SK-N-SH (cell line): ENCODE measurements around the gene SEC16A. TPM values are rescaled to one million over a fixed set of nuclear protein-coding genes. Genes with fewer than 3 reads are reported as not detected.

Experiments used
- CTCF ChIA-PET: fragments of 300-600, 350-600 bp; formaldehyde crosslinking; extraction: SDS; loops from one replicate; lab custom pipeline; 2021; lab: Yijun Ruan, JAX
- POLR2A ChIA-PET: fragments of 350-600 bp; sonication (Branson Sonifier 250); formaldehyde crosslinking; extraction: SDS; loops from one replicate; lab custom pipeline; 2020; ENCODE audit warnings: antibody characterized with exemption, inconsistent platforms; lab: Yijun Ruan, JAX
- DNase-seq: peaks from one replicate; pipeline ENCODE4 v3.0.0; 2012
- H2AFZ ChIP-seq: fragments of 200-600 bp; sonication (generic); 2 replicates; pipeline ENCODE4 v1.8.1; 2016; ENCODE audit warnings: antibody characterized with exemption, mild to moderate bottlenecking, low read depth
- H3F3A ChIP-seq: fragments of 200-600 bp; sonication (generic); replicated peaks from 2 replicates; pipeline ENCODE3; 2016; ENCODE audit warnings: antibody characterized with exemption, mild to moderate bottlenecking; ENCODE audit not compliant: insufficient read depth
- H3K27ac ChIP-seq, 2 experiments: fragments of 200-500 bp in 1 of 2; fragments of 200-600 bp in 1 of 2; sonication (Bioruptor generic) in 1 of 2; sonication (generic), shearing (Covaris generic) in 1 of 2; 2 replicates each; pipeline versions ENCODE4 v1.5.1 to v1.6.1; 2014 to 2016; ENCODE audit warnings: low read depth in 2 of 2, inconsistent platforms in 1 of 2, low read length in 1 of 2, mild to moderate bottlenecking in 1 of 2, mixed read lengths in 1 of 2
- H3K27me3 ChIP-seq: fragments of 200-600 bp; sonication (generic), shearing (Covaris generic); 2 replicates; pipeline ENCODE4 v1.6.1; 2016; ENCODE audit warnings: mixed run types; ENCODE audit not compliant: insufficient read depth
- H3K36me3 ChIP-seq, 2 experiments: fragments of 200-500 bp in 1 of 2; fragments of 200-600 bp in 1 of 2; sonication (Bioruptor generic) in 1 of 2; sonication (generic) in 1 of 2; replicated peaks in 1 of 2; 2 replicates each; pipeline versions ENCODE3 to v1.5.1; 2014 to 2016; ENCODE audit warnings: low read length in 1 of 2, mild to moderate bottlenecking in 1 of 2; ENCODE audit not compliant: insufficient read depth in 2 of 2, control insufficient read depth in 1 of 2
- H3K4me1 ChIP-seq, 2 experiments: fragments of 200-500 bp in 1 of 2; fragments of 200-600 bp in 1 of 2; sonication (Bioruptor generic) in 1 of 2; sonication (generic), shearing (Covaris generic) in 1 of 2; 2 replicates each; pipeline versions ENCODE4 v1.5.1 to v1.6.1; 2014 to 2016; ENCODE audit warnings: low read depth in 1 of 2, low read length in 1 of 2, mixed run types in 1 of 2; ENCODE audit not compliant: insufficient read depth in 2 of 2, control insufficient read depth in 1 of 2
- H3K4me2 ChIP-seq: fragments of 200-600 bp; sonication (generic), shearing (Covaris generic); 2 replicates; pipeline ENCODE4 v1.6.1; 2017; ENCODE audit warnings: mixed run types
- H3K4me3 ChIP-seq, 2 experiments: fragments of 200-500 bp in 1 of 2; fragments of 200-600 bp in 1 of 2; sonication (Bioruptor generic) in 1 of 2; sonication (generic), shearing (Covaris generic) in 1 of 2; 2 replicates each; pipeline versions ENCODE4 v1.5.1 to v1.8.1; 2014 to 2016; ENCODE audit warnings: low read depth in 2 of 2, inconsistent platforms in 1 of 2, low read length in 1 of 2, mild to moderate bottlenecking in 1 of 2, mixed read lengths in 1 of 2, moderate library complexity in 1 of 2
- H3K79me2 ChIP-seq: fragments of 200-600 bp; sonication (generic); 2 replicates; pipeline ENCODE4 v1.8.1; 2017; ENCODE audit warnings: mild to moderate bottlenecking; ENCODE audit not compliant: insufficient read depth
- H3K9ac ChIP-seq: fragments of 200-600 bp; sonication (generic); 2 replicates; pipeline ENCODE4 v1.6.1; 2017; ENCODE audit warnings: mixed run types
- H3K9me2 ChIP-seq: fragments of 200-600 bp; sonication (generic); 2 replicates; pipeline ENCODE4 v1.6.1; 2017; ENCODE audit warnings: mixed run types
- H3K9me3 ChIP-seq: fragments of 200-600 bp; sonication (generic); 2 replicates; pipeline ENCODE4 v1.6.1; 2017; ENCODE audit warnings: mixed run types, mild to moderate bottlenecking, moderate library complexity
- H4K20me1 ChIP-seq: fragments of 200-600 bp; sonication (generic); 2 replicates; pipeline ENCODE4 v1.6.1; 2017; ENCODE audit warnings: mild to moderate bottlenecking, mixed run types; ENCODE audit not compliant: insufficient read depth
- EP300 ChIP-seq, 2 experiments: IDR thresholded peaks; 2 replicates each; pipeline versions ENCODE4 v1.4.0 to v1.6.1; 2012; ENCODE audit warnings: borderline replicate concordance in 1 of 2, low read depth in 1 of 2, low read length in 1 of 2
- FOSL2 ChIP-seq: IDR thresholded peaks from 2 replicates; pipeline ENCODE4 v1.4.0; 2012; ENCODE audit warnings: low read depth, mild to moderate bottlenecking, moderate library complexity, borderline replicate concordance
- FOXM1 ChIP-seq: IDR thresholded peaks from 2 replicates; pipeline ENCODE4 v1.4.0; 2012; ENCODE audit warnings: low read depth, mild to moderate bottlenecking
- GABPA ChIP-seq: IDR thresholded peaks from 2 replicates; pipeline ENCODE4 v1.4.0; 2012; ENCODE audit warnings: low read depth, mild to moderate bottlenecking
- GATA2 ChIP-seq: sonication (generic); formaldehyde crosslinking; IDR thresholded peaks from 2 replicates; pipeline ENCODE4 v1.5.0; 2020; ENCODE audit warnings: mild to moderate bottlenecking, missing genetic modification reagents
- MEF2A ChIP-seq: IDR thresholded peaks from 2 replicates; pipeline ENCODE4 v1.4.0; 2012; ENCODE audit warnings: low read depth, borderline replicate concordance
- MXI1 ChIP-seq: IDR thresholded peaks from 2 replicates; pipeline ENCODE4 v1.6.1; 2012; ENCODE audit warnings: mild to moderate bottlenecking, low read depth, low read length, improper control_type of control experiment
- PBX3 ChIP-seq: IDR thresholded peaks from 2 replicates; pipeline ENCODE4; 2012
- RAD21 ChIP-seq: IDR thresholded peaks from 2 replicates; pipeline ENCODE4 v1.6.1; 2012; ENCODE audit warnings: mild to moderate bottlenecking, low read length
- RCOR1 ChIP-seq: fragments of 150-350 bp; IDR thresholded peaks from 2 replicates; pipeline ENCODE4 v1.6.1; 2017; ENCODE audit warnings: antibody characterized with exemption, low read length
- REST ChIP-seq: IDR thresholded peaks from 2 replicates; pipeline ENCODE4 v1.6.1; 2012; ENCODE audit warnings: mild to moderate bottlenecking, low read depth, low read length, moderate library complexity
- SIN3A ChIP-seq: IDR thresholded peaks from 2 replicates; pipeline ENCODE4 v1.6.1; 2012; ENCODE audit warnings: low read depth, mild to moderate bottlenecking, low read length, moderate library complexity, borderline replicate concordance
- SMC3 ChIP-seq: IDR thresholded peaks from 2 replicates; pipeline ENCODE4 v1.6.1; 2012; ENCODE audit warnings: low read depth, low read length, improper control_type of control experiment
- TAF1 ChIP-seq: IDR thresholded peaks from 2 replicates; pipeline ENCODE4 v1.6.1; 2012; ENCODE audit warnings: low read depth, mild to moderate bottlenecking, low read length, moderate library complexity, borderline replicate concordance
- TCF12 ChIP-seq: IDR thresholded peaks from 2 replicates; pipeline ENCODE4 v1.4.0; 2012
- USF1 ChIP-seq: IDR thresholded peaks from 2 replicates; pipeline ENCODE4 v1.4.0; 2012; ENCODE audit warnings: low read depth, borderline replicate concordance
- YY1 ChIP-seq: IDR thresholded peaks from 2 replicates; pipeline ENCODE4 v1.4.0; 2012; ENCODE audit warnings: low read depth, mild to moderate bottlenecking
- ZBTB33 ChIP-seq: IDR thresholded peaks from 2 replicates; pipeline ENCODE4 v1.4.0; 2012; ENCODE audit warnings: low read depth, borderline replicate concordance
- WGBS: methylation state at CpG from one replicate; pipeline ENCODE4 v1.1.6; 2017; ENCODE audit warnings: low lambda C conversion rate; 5-methylcytosine and 5-hydroxymethylcytosine counted together
- polyA plus RNA-seq, 3 experiments: library from polyadenylated mRNA; depleted of rRNA; stranded (reverse); fragments of >200 nt; gene quantifications; 2 replicates each; pipeline ENCODE4 v1.2.3, GENCODE V29; 2012

The SEC16A gene
- polyA plus RNA-seq, 1 of the 3 experiments (the other 2 are of a cell fraction) = 25.9 TPM

GRCh38 chr9:136517950-136518349, 35.1 kb upstream of the SEC16A start:
- no peaks in the 10 kb centered on the region for H3K79me2 ChIP-seq
- peaks cover 0 to 3% of the 10 kb centered on the region in 2 experiments; a peak in 1 of 4 replicates for H3K4me1 ChIP-seq
- no peak for DNase-seq
- H3K9ac ChIP-seq = no peak overlapping the region
- peaks cover 0 to 43% of the 10 kb centered on the region in 2 experiments for H3K36me3 ChIP-seq
- no peaks in the 10 kb centered on the region for H3F3A ChIP-seq
- H3K4me2 ChIP-seq = no peak overlapping the region
- no peaks in the 10 kb centered on the region for H3K27me3 ChIP-seq
- TF ChIP-seq MEF2A = no peak
- TF ChIP-seq, all 33 proteins: peak for 0
- WGBS = 96% methylated on average over 11 of the region's 17 CpGs
- ChIA-PET CTCF (no interaction called here), POLR2A (no interaction called here)
- Histone ChIP-seq H3K4me3 (no peak overlapping the region), H3K9me3 (no peaks in the 10 kb centered on the region), H2AFZ (no peak overlapping the region), H3K27ac (no peak overlapping the region), H4K20me1 (no peaks in the 10 kb centered on the region), H3K9me2 (no peaks in the 10 kb centered on the region)

GRCh38 chr9:136517012-136517743, 34.3 kb upstream of the SEC16A start:
- Histone ChIP-seq H3K4me3 (no peak overlapping the region), H3F3A (no peaks in the 10 kb centered on the region), H3K4me1 (peaks cover 0 to 4% of the 10 kb centered on the region in 2 experiments; a peak in 1 of 4 replicates), H3K27ac (no peak overlapping the region), H3K36me3 (peaks cover 2 to 43% of the 10 kb centered on the region in 2 experiments), H4K20me1 (no peaks in the 10 kb centered on the region), H3K27me3 (no peaks in the 10 kb centered on the region), H3K9me3 (no peaks in the 10 kb centered on the region), H3K9me2 (no peaks in the 10 kb centered on the region), H3K79me2 (no peaks in the 10 kb centered on the region), H2AFZ (no peak overlapping the region), H3K9ac (no peak overlapping the region), H3K4me2 (no peak overlapping the region)
- CTCF ChIA-PET = no interaction called here
- no peak for DNase-seq
- POLR2A ChIA-PET = no interaction called here
- TF ChIP-seq RAD21 (no peak), TAF1 (no peak), MXI1 (no peak), USF1 (no peak), SIN3A (no peak), SMC3 (no peak), REST (no peak), GABPA (no peak), RCOR1 (no peak), EP300 (IDR thresholded peaks at IDR 0.05; ENCODE audit: borderline replicate concordance in 1 of 2, low read depth in 1 of 2, low read length in 1 of 2) (no peak), FOXM1 (no peak), GATA2 (no peak), FOSL2 (no peak), TCF12 (no peak), YY1 (no peak), ZBTB33 (no peak), PBX3 (no peak)
- 88% methylated on average over 5 of the region's 37 CpGs for WGBS
